ENCODE data around the gene TRO. TPM values are rescaled to one million over a fixed set of nuclear protein-coding genes. Genes with fewer than 3 reads are reported as not detected.

TRO gene
- total and polyA plus RNA-seq, 2 donors (not counting 1 experiment from before 2014, with no cell fraction given), result 1.5 to 1.7 TPM

GRCh38 chrX:54945224-54945623 lies 24.6 kb downstream of the TRO start:
- no peaks in the 10 kb centered on the region for H3K9me3 ChIP-seq (ENCODE audit: control extremely low read depth in 1 of 3, control insufficient read depth in 2 of 3, insufficient read depth in 1 of 3, low read length in 2 of 3)
- no CpG with 5 or more reads among the region's 6 CpGs for WGBS (ENCODE audit: insufficient coverage)
- H4K20me1 ChIP-seq (ENCODE audit: control insufficient read depth, insufficient read depth, low read length, poor library complexity, severe bottlenecking), result no peaks in the 10 kb centered on the region
- H3K79me2 ChIP-seq (ENCODE audit: control insufficient read depth, insufficient read depth, low read length), result no peaks in the 10 kb centered on the region
- ChIA-PET POLR2A (no interaction called here), CTCF (no interaction called here)
- DNase-seq (no peak), ATAC-seq (ENCODE audit: low read depth) (no peak)
- H3K9me3 Mint-ChIP-seq (ENCODE audit: insufficient read depth), result no peaks in the 10 kb centered on the region
- H3K9ac ChIP-seq (ENCODE audit: low read length), result no peak overlapping the region
- peaks cover 4% of the 10 kb centered on the region for H3K27me3 Mint-ChIP-seq
- H3K27ac ChIP-seq (ENCODE audit: low read length in 2 of 2), result no peak overlapping the region
- H3K4me3 Mint-ChIP-seq, result no peak overlapping the region
- no peak overlapping the region for H3K27ac Mint-ChIP-seq
- no peaks in the 10 kb centered on the region for H3K4me1 ChIP-seq (ENCODE audit: control insufficient read depth in 2 of 2, insufficient read depth in 2 of 2, low read length in 2 of 2)
- intact Hi-C loops (cut with micrococcal nuclease), result no loop called here
- no peaks in the 10 kb centered on the region for H3K27me3 ChIP-seq (replicated peaks in 1 of 4; ENCODE audit: control extremely low read depth in 1 of 4, control insufficient read depth in 3 of 4, insufficient read depth in 4 of 4, low read length in 3 of 4)
- no peak overlapping the region for H3K4me3 ChIP-seq (ENCODE audit: control extremely low read depth in 1 of 5, extremely low read depth in 1 of 5, insufficient read depth in 1 of 5, low read depth in 2 of 5, low read length in 4 of 5)
- no peaks in the 10 kb centered on the region for H3K36me3 ChIP-seq (replicated peaks in 1 of 2; ENCODE audit: control extremely low read depth in 1 of 2, control insufficient read depth in 1 of 2, extremely low read depth in 1 of 2, insufficient read depth in 2 of 2, low read length in 1 of 2)
- TF ChIP-seq CTCF (IDR thresholded peaks at IDR 0.05), result no peak
- no peak for TF ChIP-seq EZH2 (IDR thresholded peaks at IDR 0.05; ENCODE audit: borderline replicate concordance, insufficient read depth, low read depth, low read length, poor library complexity, severe bottlenecking)
- no peak overlapping the region for H2AFZ ChIP-seq (ENCODE audit: insufficient read depth, low read depth, low read length, poor library complexity, severe bottlenecking)
- H3K4me2 ChIP-seq (replicated peaks; ENCODE audit: low read depth, low read length, poor library complexity, severe bottlenecking), result no peak overlapping the region
- no peaks in the 10 kb centered on the region for H3K4me1 Mint-ChIP-seq

- DNase-seq (no peak), ATAC-seq (ENCODE audit: low read depth) (no peak)
- Histone ChIP-seq H3K9ac (ENCODE audit: low read length) (no peak overlapping the region), H3K27ac (ENCODE audit: low read length in 2 of 2) (no peak overlapping the region), H4K20me1 (ENCODE audit: control insufficient read depth, insufficient read depth, low read length, poor library complexity, severe bottlenecking) (no peaks in the 10 kb centered on the region), H3K27me3 (replicated peaks in 1 of 4; ENCODE audit: control extremely low read depth in 1 of 4, control insufficient read depth in 3 of 4, insufficient read depth in 4 of 4, low read length in 3 of 4) (no peaks in the 10 kb centered on the region), H3K4me3 (ENCODE audit: control extremely low read depth in 1 of 5, extremely low read depth in 1 of 5, insufficient read depth in 1 of 5, low read depth in 2 of 5, low read length in 4 of 5) (no peak overlapping the region), H3K4me2 (replicated peaks; ENCODE audit: low read depth, low read length, poor library complexity, severe bottlenecking) (no peak overlapping the region), H3K79me2 (ENCODE audit: control insufficient read depth, insufficient read depth, low read length) (no peaks in the 10 kb centered on the region), H3K9me3 (ENCODE audit: control extremely low read depth in 1 of 3, control insufficient read depth in 2 of 3, insufficient read depth in 1 of 3, low read length in 2 of 3) (no peaks in the 10 kb centered on the region), H3K4me1 (ENCODE audit: control insufficient read depth in 2 of 2, insufficient read depth in 2 of 2, low read length in 2 of 2) (no peaks in the 10 kb centered on the region), H3K36me3 (replicated peaks in 1 of 2; ENCODE audit: control extremely low read depth in 1 of 2, control insufficient read depth in 1 of 2, extremely low read depth in 1 of 2, insufficient read depth in 2 of 2, low read length in 1 of 2) (no peaks in the 10 kb centered on the region), H2AFZ (ENCODE audit: insufficient read depth, low read depth, low read length, poor library complexity, severe bottlenecking) (no peak overlapping the region)
- no peaks in the 10 kb centered on the region for H3K4me1 Mint-ChIP-seq
- TF ChIP-seq EZH2 (IDR thresholded peaks at IDR 0.05; ENCODE audit: borderline replicate concordance, insufficient read depth, low read depth, low read length, poor library complexity, severe bottlenecking) (no peak), CTCF (IDR thresholded peaks at IDR 0.05) (no peak)
- CTCF ChIA-PET, result no interaction called here
- no peaks in the 10 kb centered on the region for H3K9me3 Mint-ChIP-seq (ENCODE audit: insufficient read depth)
- intact Hi-C loops (cut with micrococcal nuclease), result no loop called here
- H3K27ac Mint-ChIP-seq, result no peak overlapping the region
- POLR2A ChIA-PET, result no interaction called here
- WGBS (ENCODE audit: insufficient coverage), result 94% methylated on average over 5 of the region's 8 CpGs
- peaks cover 4% of the 10 kb centered on the region for H3K27me3 Mint-ChIP-seq
- no peak overlapping the region for H3K4me3 Mint-ChIP-seq
These were observed 30.2 kb downstream of the TRO start for GRCh38 chrX:54950730-54951375.

Measured in B cell (primary cell).